Thyroid gland (tissue), 4 donors: ENCODE measurements around the gene ULK4. TPM values are rescaled to one million over a fixed set of nuclear protein-coding genes. Genes with fewer than 3 reads are reported as not detected.

Experiments used
- DNase-seq, 2 donors: peaks; one replicate each; pipeline ENCODE4 v3.0.0-alpha.2; 2019
- H3K27ac ChIP-seq, 3 donors: fragments of 200-600 bp; sonication (generic); 1 replicate in 2 of 3; 2 replicates in 1 of 3; pipeline ENCODE4 v1.5.1; 2016 to 2019; ENCODE audit warnings: mild to moderate bottlenecking in 1 of 3, moderate library complexity in 1 of 3
- H3K27me3 ChIP-seq: fragments of 200-600 bp; sonication (generic); one replicate; pipeline ENCODE4 v1.5.1; 2019
- H3K36me3 ChIP-seq, 2 donors: fragments of 200-600 bp; sonication (generic); one replicate each; pipeline ENCODE4 v1.5.1; 2016 to 2019
- H3K4me1 ChIP-seq, 2 donors: fragments of 200-600 bp; sonication (generic); one replicate each; pipeline ENCODE4 v1.5.1; 2017 to 2019
- H3K4me3 ChIP-seq, 3 donors: fragments of 200-600 bp; sonication (generic); replicated peaks in 1 of 3; 1 replicate in 2 of 3; 2 replicates in 1 of 3; pipeline ENCODE4 v1.5.1; 2016; ENCODE audit warnings: mild to moderate bottlenecking in 1 of 3
- H3K9me3 ChIP-seq: fragments of 200-600 bp; sonication (generic); one replicate; pipeline ENCODE4 v1.5.1; 2017
- POLR2A ChIP-seq, 2 donors: fragments of 450-650 bp; IDR thresholded peaks; one replicate each; pipeline ENCODE4 v1.6.1; 2017; ENCODE audit warnings: antibody characterized with exemption in 2 of 2, mild to moderate bottlenecking in 2 of 2, moderate library complexity in 1 of 2
- WGBS, 2 donors: methylation state at CpG; one replicate each; pipeline ENCODE4 v1.1.5; 2017; 5-methylcytosine and 5-hydroxymethylcytosine counted together
- intact Hi-C: fragments of 100-400 bp; cut with DNase I; formaldehyde crosslinking; loops from one replicate; pipeline ENCODE4 v1.15.1; 2023
- total RNA-seq, 4 donors: library from RNA; depleted of rRNA; stranded (reverse); fragments of >200 nt; gene quantifications; one replicate each; pipeline ENCODE4 v1.2.3, GENCODE V29; 2016
- TF ChIP-seq, protein P1 (sequence below), 6 experiments: fragments of 200-600 bp in 3 of 6; fragments of 450-650 bp in 3 of 6; sonication (generic) in 3 of 6; IDR thresholded peaks; one replicate each; pipeline ENCODE4 v1.5.1; 2016 to 2019; ENCODE audit warnings: antibody characterized with exemption in 6 of 6, mild to moderate bottlenecking in 2 of 6, inconsistent platforms in 1 of 6, moderate library complexity in 1 of 6

ULK4 gene
- total RNA-seq, 4 donors from 2014 or later = 18.7 to 58.2 (median 43.3) TPM

DNA sequence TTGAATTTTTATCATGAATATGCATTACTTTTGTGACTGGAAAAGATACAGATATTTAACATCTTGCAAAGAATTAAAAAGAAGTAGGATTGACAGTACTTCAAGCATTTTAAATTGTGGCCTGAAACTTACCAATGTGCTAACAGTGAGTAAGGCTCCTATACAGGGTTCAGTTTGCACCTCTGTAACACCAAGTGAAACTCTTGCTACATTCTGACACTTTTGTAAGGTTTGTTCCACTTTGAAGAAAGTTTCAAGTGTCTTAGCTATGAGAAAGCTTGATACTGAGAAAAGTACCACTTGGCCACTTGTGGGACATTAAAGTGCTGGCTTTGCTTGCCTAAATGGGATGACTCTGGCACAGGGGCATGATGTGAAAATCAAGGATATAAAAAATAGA, 473.4 kb downstream of the ULK4 start:
- intact Hi-C loops = no loop called here
- TF ChIP-seq, protein P1, sequence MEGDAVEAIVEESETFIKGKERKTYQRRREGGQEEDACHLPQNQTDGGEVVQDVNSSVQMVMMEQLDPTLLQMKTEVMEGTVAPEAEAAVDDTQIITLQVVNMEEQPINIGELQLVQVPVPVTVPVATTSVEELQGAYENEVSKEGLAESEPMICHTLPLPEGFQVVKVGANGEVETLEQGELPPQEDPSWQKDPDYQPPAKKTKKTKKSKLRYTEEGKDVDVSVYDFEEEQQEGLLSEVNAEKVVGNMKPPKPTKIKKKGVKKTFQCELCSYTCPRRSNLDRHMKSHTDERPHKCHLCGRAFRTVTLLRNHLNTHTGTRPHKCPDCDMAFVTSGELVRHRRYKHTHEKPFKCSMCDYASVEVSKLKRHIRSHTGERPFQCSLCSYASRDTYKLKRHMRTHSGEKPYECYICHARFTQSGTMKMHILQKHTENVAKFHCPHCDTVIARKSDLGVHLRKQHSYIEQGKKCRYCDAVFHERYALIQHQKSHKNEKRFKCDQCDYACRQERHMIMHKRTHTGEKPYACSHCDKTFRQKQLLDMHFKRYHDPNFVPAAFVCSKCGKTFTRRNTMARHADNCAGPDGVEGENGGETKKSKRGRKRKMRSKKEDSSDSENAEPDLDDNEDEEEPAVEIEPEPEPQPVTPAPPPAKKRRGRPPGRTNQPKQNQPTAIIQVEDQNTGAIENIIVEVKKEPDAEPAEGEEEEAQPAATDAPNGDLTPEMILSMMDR (IDR thresholded peaks at IDR 0.05) = no peak
- no peak for TF ChIP-seq POLR2A (IDR thresholded peaks at IDR 0.05)
- no peaks in the 10 kb centered on the region for H3K27me3 ChIP-seq
- H3K4me3 ChIP-seq = no peak overlapping the region
- no peaks in the 10 kb centered on the region for H3K4me1 ChIP-seq
- H3K27ac ChIP-seq = no peak overlapping the region
- H3K36me3 ChIP-seq = no peaks in the 10 kb centered on the region
- DNase-seq = no peak
- H3K9me3 ChIP-seq = no peaks in the 10 kb centered on the region

DNA sequence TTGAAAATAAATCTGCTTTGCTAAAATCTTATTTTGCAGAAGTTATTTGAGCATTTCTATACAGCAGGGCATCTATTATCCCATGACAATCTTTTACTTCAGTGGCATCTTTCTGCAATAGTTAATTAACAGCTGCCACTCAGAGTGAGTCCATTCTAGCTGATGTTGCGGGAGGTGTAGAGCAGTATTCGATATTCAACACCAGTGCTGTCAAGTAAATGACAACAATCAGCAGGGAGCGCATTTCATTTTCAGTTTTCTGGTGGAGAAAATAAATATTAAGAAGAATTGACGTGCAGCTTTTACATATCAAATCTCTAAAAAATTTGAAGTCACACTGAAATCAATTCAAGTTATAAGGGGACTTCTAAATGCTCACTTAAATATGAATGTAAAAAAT, 476.4 kb downstream of the ULK4 start:
- H3K4me1 ChIP-seq = no peaks in the 10 kb centered on the region
- H3K4me3 ChIP-seq = no peak overlapping the region
- no peaks in the 10 kb centered on the region for H3K36me3 ChIP-seq
- intact Hi-C loops = no loop called here
- H3K9me3 ChIP-seq = no peaks in the 10 kb centered on the region
- 94 to 95% methylated on average over 4 of the region's 4 CpGs for WGBS, 2 donors
- no peak overlapping the region for H3K27ac ChIP-seq
- no peak for DNase-seq
- TF ChIP-seq POLR2A (IDR thresholded peaks at IDR 0.05) = no peak
- TF ChIP-seq, protein P1 (IDR thresholded peaks at IDR 0.05) = no peak
- H3K27me3 ChIP-seq = no peaks in the 10 kb centered on the region

DNA sequence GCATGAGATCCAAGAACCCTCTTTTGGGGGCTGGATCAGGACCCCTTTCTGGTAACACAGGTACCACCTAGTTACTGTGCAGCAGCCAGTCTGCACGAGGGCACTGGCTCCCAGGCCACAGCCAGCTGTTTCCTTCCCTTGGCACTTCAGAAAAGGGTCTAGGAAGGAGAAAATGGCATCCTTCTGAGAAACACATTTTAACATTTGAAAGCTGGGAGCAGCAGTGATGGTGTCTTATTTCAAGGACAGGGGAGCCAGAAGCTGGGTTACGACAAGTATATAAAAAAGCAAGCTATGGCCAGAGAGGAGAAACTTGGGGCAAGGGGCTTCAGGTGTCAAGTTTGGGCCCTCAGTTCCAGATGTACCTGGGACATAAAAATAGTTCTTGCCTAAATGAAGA, 479.8 kb downstream of the ULK4 start:
- intact Hi-C loops = no loop called here
- no peak for TF ChIP-seq POLR2A (IDR thresholded peaks at IDR 0.05)
- TF ChIP-seq, protein P1 (IDR thresholded peaks at IDR 0.05) = no peak
- DNase-seq = no peak
- H3K36me3 ChIP-seq = no peaks in the 10 kb centered on the region
- H3K4me1 ChIP-seq = no peaks in the 10 kb centered on the region
- no peaks in the 10 kb centered on the region for H3K9me3 ChIP-seq
- 75 to 77% methylated on average over 2 of the region's 2 CpGs for WGBS, 2 donors
- H3K27ac ChIP-seq = no peak overlapping the region
- H3K4me3 ChIP-seq = no peak overlapping the region
- no peaks in the 10 kb centered on the region for H3K27me3 ChIP-seq

GRCh38 chr3:41478278-41478677, 483.6 kb downstream of the ULK4 start:
- intact Hi-C loops = no loop called here
- H3K4me3 ChIP-seq = no peak overlapping the region
- TF ChIP-seq POLR2A (IDR thresholded peaks at IDR 0.05) = no peak
- TF ChIP-seq, protein P1 (IDR thresholded peaks at IDR 0.05) = no peak
- H3K27ac ChIP-seq = no peak overlapping the region
- H3K36me3 ChIP-seq = no peaks in the 10 kb centered on the region
- no peak for DNase-seq
- 43 to 74% methylated on average over 1 of the region's 1 CpG for WGBS, 2 donors
- no peaks in the 10 kb centered on the region for H3K4me1 ChIP-seq
- H3K9me3 ChIP-seq = no peaks in the 10 kb centered on the region
- H3K27me3 ChIP-seq = no peaks in the 10 kb centered on the region

- H3K27me3 ChIP-seq = no peaks in the 10 kb centered on the region
- no peak overlapping the region for H3K4me3 ChIP-seq
- no peaks in the 10 kb centered on the region for H3K36me3 ChIP-seq
- no peak for DNase-seq
- TF ChIP-seq POLR2A (IDR thresholded peaks at IDR 0.05) = no peak
- TF ChIP-seq, protein P1 (IDR thresholded peaks at IDR 0.05) = no peak
- no peaks in the 10 kb centered on the region for H3K4me1 ChIP-seq
- intact Hi-C loops = no loop called here
- no peaks in the 10 kb centered on the region for H3K9me3 ChIP-seq
- no peak overlapping the region for H3K27ac ChIP-seq
- 93 to 95% methylated on average over 2 of the region's 2 CpGs for WGBS, 2 donors
Observed at GRCh38 chr3:41477399-41478014, 484.4 kb downstream of the ULK4 start.
